ENCODE results near the gene GPR45. TPM values are rescaled to one million over a fixed set of nuclear protein-coding genes. Genes with fewer than 3 reads are reported as not detected.

Gene GPR45
- total RNA-seq, 1 experiment from 2014 or later = not detected

- TF ChIP-seq, protein P1, sequence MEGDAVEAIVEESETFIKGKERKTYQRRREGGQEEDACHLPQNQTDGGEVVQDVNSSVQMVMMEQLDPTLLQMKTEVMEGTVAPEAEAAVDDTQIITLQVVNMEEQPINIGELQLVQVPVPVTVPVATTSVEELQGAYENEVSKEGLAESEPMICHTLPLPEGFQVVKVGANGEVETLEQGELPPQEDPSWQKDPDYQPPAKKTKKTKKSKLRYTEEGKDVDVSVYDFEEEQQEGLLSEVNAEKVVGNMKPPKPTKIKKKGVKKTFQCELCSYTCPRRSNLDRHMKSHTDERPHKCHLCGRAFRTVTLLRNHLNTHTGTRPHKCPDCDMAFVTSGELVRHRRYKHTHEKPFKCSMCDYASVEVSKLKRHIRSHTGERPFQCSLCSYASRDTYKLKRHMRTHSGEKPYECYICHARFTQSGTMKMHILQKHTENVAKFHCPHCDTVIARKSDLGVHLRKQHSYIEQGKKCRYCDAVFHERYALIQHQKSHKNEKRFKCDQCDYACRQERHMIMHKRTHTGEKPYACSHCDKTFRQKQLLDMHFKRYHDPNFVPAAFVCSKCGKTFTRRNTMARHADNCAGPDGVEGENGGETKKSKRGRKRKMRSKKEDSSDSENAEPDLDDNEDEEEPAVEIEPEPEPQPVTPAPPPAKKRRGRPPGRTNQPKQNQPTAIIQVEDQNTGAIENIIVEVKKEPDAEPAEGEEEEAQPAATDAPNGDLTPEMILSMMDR (conservative IDR thresholded peaks at IDR 0.05; ENCODE audit: low read depth, low read length) = no peak
- TF ChIP-seq EZH2 (IDR thresholded peaks at IDR 0.05; ENCODE audit: borderline replicate concordance, low read depth, low read length, poor library complexity, severe bottlenecking) = no peak
- DNase-seq (ENCODE audit: low spot score) = no peak
- H3K36me3 ChIP-seq (ENCODE audit: insufficient read depth, low read length, poor library complexity, severe bottlenecking) = no peaks in the 10 kb centered on the region
- BruUV-seq (replicated peaks) = no TSS peak
- H3K4me1 ChIP-seq (ENCODE audit: insufficient read depth, low read length, poor library complexity, severe bottlenecking) = no peaks in the 10 kb centered on the region
- H3K27me3 ChIP-seq (replicated peaks; ENCODE audit: insufficient read depth, low read depth, low read length, poor library complexity) = no peaks in the 10 kb centered on the region
- no peak overlapping the region for H3K4me3 ChIP-seq (ENCODE audit: low read depth, low read length, poor library complexity, severe bottlenecking)
- intact Hi-C loops (cut with micrococcal nuclease; ENCODE audit: unreplicated experiment) = loop anchor here (10.0 kb wide), 1 partner anchor 304 kb away; no protein-coding TSS in a partner anchor
- ChIA-PET POLR2A (ENCODE audit: low non-redundant PET) (no interaction called here), CTCF (interaction anchor here (0.6 kb wide), 2 partner anchors 128 to 508 kb away, joined by 5 to 6 read pairs; no protein-coding TSS in a partner anchor)
- H3K27ac ChIP-seq (ENCODE audit: low read depth, low read length, poor library complexity, severe bottlenecking) = no peak overlapping the region
- no peaks in the 10 kb centered on the region for H3K9me3 ChIP-seq (ENCODE audit: low read depth, low read length, poor library complexity, severe bottlenecking)
Observed at GRCh38 chr2:105238664-105239240, 2.8 kb upstream of the GPR45 start.

- no peaks in the 10 kb centered on the region for H3K27me3 ChIP-seq (replicated peaks; ENCODE audit: insufficient read depth, low read depth, low read length, poor library complexity)
- no peaks in the 10 kb centered on the region for H3K36me3 ChIP-seq (ENCODE audit: insufficient read depth, low read length, poor library complexity, severe bottlenecking)
- intact Hi-C loops (cut with micrococcal nuclease; ENCODE audit: unreplicated experiment) = loop anchor here (10.0 kb wide), 1 partner anchor 305 kb away; no protein-coding TSS in a partner anchor
- H3K4me3 ChIP-seq (ENCODE audit: low read depth, low read length, poor library complexity, severe bottlenecking) = no peak overlapping the region
- no peak for TF ChIP-seq EZH2 (IDR thresholded peaks at IDR 0.05; ENCODE audit: borderline replicate concordance, low read depth, low read length, poor library complexity, severe bottlenecking)
- TF ChIP-seq, protein P1 (conservative IDR thresholded peaks at IDR 0.05; ENCODE audit: low read depth, low read length) = no peak
- BruUV-seq (replicated peaks) = no TSS peak
- ChIA-PET POLR2A (ENCODE audit: low non-redundant PET) (no interaction called here), CTCF (interaction anchor here (0.6 kb wide), 1 partner anchor 90 kb away, joined by 7 read pairs; no protein-coding TSS in a partner anchor)
- H3K27ac ChIP-seq (ENCODE audit: low read depth, low read length, poor library complexity, severe bottlenecking) = no peak overlapping the region
- H3K9me3 ChIP-seq (ENCODE audit: low read depth, low read length, poor library complexity, severe bottlenecking) = no peaks in the 10 kb centered on the region
- H3K4me1 ChIP-seq (ENCODE audit: insufficient read depth, low read length, poor library complexity, severe bottlenecking) = no peaks in the 10 kb centered on the region
- no peak for DNase-seq (ENCODE audit: low spot score)
Observed at GRCh38 chr2:105239924-105240323, 1.6 kb upstream of the GPR45 start.

- no peak for DNase-seq (ENCODE audit: low spot score)
- H3K4me1 ChIP-seq (ENCODE audit: insufficient read depth, low read length, poor library complexity, severe bottlenecking) = no peaks in the 10 kb centered on the region
- no peak for TF ChIP-seq EZH2 (IDR thresholded peaks at IDR 0.05; ENCODE audit: borderline replicate concordance, low read depth, low read length, poor library complexity, severe bottlenecking)
- TF ChIP-seq, protein P1 (conservative IDR thresholded peaks at IDR 0.05; ENCODE audit: low read depth, low read length) = no peak
- no peak overlapping the region for H3K27ac ChIP-seq (ENCODE audit: low read depth, low read length, poor library complexity, severe bottlenecking)
- H3K27me3 ChIP-seq (replicated peaks; ENCODE audit: insufficient read depth, low read depth, low read length, poor library complexity) = no peaks in the 10 kb centered on the region
- H3K36me3 ChIP-seq (ENCODE audit: insufficient read depth, low read length, poor library complexity, severe bottlenecking) = no peaks in the 10 kb centered on the region
- ChIA-PET POLR2A (ENCODE audit: low non-redundant PET) (no interaction called here), CTCF (no interaction called here)
- no TSS peak for BruUV-seq (replicated peaks)
- no peaks in the 10 kb centered on the region for H3K9me3 ChIP-seq (ENCODE audit: low read depth, low read length, poor library complexity, severe bottlenecking)
- H3K4me3 ChIP-seq (ENCODE audit: low read depth, low read length, poor library complexity, severe bottlenecking) = no peak overlapping the region
- intact Hi-C loops (cut with micrococcal nuclease; ENCODE audit: unreplicated experiment) = no loop called here
Observed at GRCh38 chr2:105242286-105242993, 897 bp downstream of the GPR45 start.
